K562 (cell line): ENCODE measurements around the gene CSF1. TPM values are rescaled to one million over a fixed set of nuclear protein-coding genes. Genes with fewer than 3 reads are reported as not detected.

Experiments used
- ATAC-seq: fragments of 200-7000 bp; cut with Tn5 transposase; 3 replicates; pipeline ENCODE4 v1.9.1; 2020; ENCODE audit warnings: moderate library complexity
- BruUV-seq: library from RNA; stranded (reverse); fragments of 400-500 nt; replicated peaks from 2 replicates; lab custom pipeline; 2021; lab: Mats Ljungman, UMichigan
- CTCF ChIA-PET: fragments of 300-600 bp; formaldehyde crosslinking; extraction: SDS; loops from one replicate; lab custom pipeline; 2021; ENCODE audit warnings: low intra/inter-chr PET ratio; lab: Yijun Ruan, JAX
- POLR2A ChIA-PET: fragments of 300-600, 350-650 bp; sonication (Branson Sonifier 250); formaldehyde crosslinking; extraction: SDS; loops from one replicate; lab custom pipeline; 2021; ENCODE audit warnings: antibody characterized with exemption, inconsistent platforms; lab: Yijun Ruan, JAX
- DNase-seq, 4 experiments: peaks; one replicate each; pipeline versions ENCODE4 v3.0.0 to v3.0.0-alpha.2; 2011 to 2018; ENCODE audit warnings: low spot score in 3 of 4, mixed read lengths in 3 of 4; ENCODE audit errors: extremely low read depth in 1 of 4
- FAIRE-seq: peaks from 2 replicates; lab custom pipeline; 2011; peaks lifted over from hg19 to GRCh38; lab: Jason Lieb, UNC
- H2AFZ ChIP-seq: 2 replicates; pipeline ENCODE4 v1.6.0; 2011; ENCODE audit warnings: low read depth, low read length, control low read depth, inconsistent platforms
- H3K27ac ChIP-seq: fragments of 200-600 bp; 3 replicates; pipeline ENCODE4 v1.8.0; 2011; ENCODE audit warnings: low read depth, mild to moderate bottlenecking, control low read depth, inconsistent platforms, low read length, moderate library complexity, mixed read lengths; ENCODE audit errors: extremely low read depth
- H3K27me3 ChIP-seq, 2 experiments: fragments of 300-600 bp in 1 of 2; 2 replicates in 1 of 2; 3 replicates in 1 of 2; pipeline versions ENCODE4 v1.6.0 to v1.8.0; 2011; ENCODE audit warnings: inconsistent platforms in 2 of 2, low read length in 2 of 2, mild to moderate bottlenecking in 1 of 2, mixed read lengths in 1 of 2, moderate library complexity in 1 of 2; ENCODE audit not compliant: control insufficient read depth in 2 of 2, insufficient read depth in 2 of 2
- H3K36me3 ChIP-seq: fragments of 300-600 bp; 3 replicates; pipeline ENCODE4 v1.8.0; 2011; ENCODE audit warnings: mild to moderate bottlenecking, low read length, inconsistent platforms; ENCODE audit not compliant: control insufficient read depth, insufficient read depth
- H3K4me1 ChIP-seq, 2 experiments: fragments of 200-600 bp in 1 of 2; replicated peaks in 1 of 2; 2 replicates in 1 of 2; 3 replicates in 1 of 2; pipeline versions ENCODE4 v1.5.1 to v1.8.0; 2011; ENCODE audit warnings: inconsistent platforms in 2 of 2, low read length in 2 of 2, mild to moderate bottlenecking in 1 of 2, mixed read lengths in 1 of 2, moderate library complexity in 1 of 2; ENCODE audit not compliant: control insufficient read depth in 2 of 2, insufficient read depth in 2 of 2
- H3K4me2 ChIP-seq: 2 replicates; pipeline ENCODE4 v1.6.1; 2011; ENCODE audit warnings: low read length, control low read depth, inconsistent platforms, mixed read lengths; ENCODE audit not compliant: insufficient read depth
- H3K4me3 ChIP-seq: fragments of 200-600 bp; sonication (generic), shearing (Covaris generic); 2 replicates; pipeline ENCODE4 v1.5.1; 2016; ENCODE audit warnings: control low read depth, inconsistent platforms
- H3K79me2 ChIP-seq: fragments of 200-600 bp; 3 replicates; pipeline ENCODE4 v1.8.0; 2011; ENCODE audit warnings: low read length, inconsistent platforms; ENCODE audit not compliant: control insufficient read depth, insufficient read depth
- H3K9ac ChIP-seq, 2 experiments: 2 replicates each; pipeline versions ENCODE4 v1.6.0 to v1.6.1; 2011; ENCODE audit warnings: low read depth in 2 of 2, low read length in 2 of 2, control low read depth in 1 of 2, inconsistent platforms in 1 of 2, mild to moderate bottlenecking in 1 of 2, mixed read lengths in 1 of 2; ENCODE audit not compliant: insufficient read depth in 1 of 2
- H3K9me1 ChIP-seq: one replicate; pipeline ENCODE4 v1.6.0; 2011; ENCODE audit warnings: inconsistent platforms, mild to moderate bottlenecking, low read length, moderate library complexity; ENCODE audit not compliant: control insufficient read depth, insufficient read depth
- H3K9me3 ChIP-seq: replicated peaks from 2 replicates; pipeline ENCODE4 v1.5.1; 2011; ENCODE audit warnings: low read depth, low read length, inconsistent platforms; ENCODE audit not compliant: control insufficient read depth, insufficient read depth
- H4K20me1 ChIP-seq: replicated peaks from 2 replicates; pipeline ENCODE4 v1.6.1; 2011; ENCODE audit warnings: low read length, inconsistent platforms, mixed read lengths; ENCODE audit not compliant: control insufficient read depth, insufficient read depth
- CBX3 ChIP-seq, 2 experiments: IDR thresholded peaks; 1 replicate in 1 of 2; 2 replicates in 1 of 2; pipeline ENCODE4 v1.6.1; 2012; ENCODE audit warnings: inconsistent platforms in 2 of 2, low read length in 2 of 2, borderline replicate concordance in 1 of 2, control low read depth in 1 of 2
- EP400 ChIP-seq: fragments of 450-650 bp; IDR thresholded peaks from 2 replicates; pipeline ENCODE4 v1.6.1; 2017; ENCODE audit warnings: antibody characterized with exemption, mild to moderate bottlenecking, moderate library complexity
- HDAC6 ChIP-seq: IDR thresholded peaks from 2 replicates; pipeline ENCODE4 v1.6.1; 2012; ENCODE audit warnings: low read depth, mild to moderate bottlenecking, control low read depth, inconsistent platforms, low read length, moderate library complexity
- HMBOX1 ChIP-seq: sonication (generic); IDR thresholded peaks from 2 replicates; pipeline ENCODE4 v1.6.1; 2016
- KDM1A ChIP-seq, 2 experiments: fragments of 450-650 bp; IDR thresholded peaks; 2 replicates each; pipeline ENCODE4 v1.6.1; 2016; ENCODE audit warnings: mild to moderate bottlenecking in 2 of 2
- MAFG ChIP-seq: fragments of 450-650 bp; conservative IDR thresholded peaks from 2 replicates; pipeline ENCODE4 v1.6.1; 2016; ENCODE audit warnings: missing genetic modification characterization, missing compliant biosample characterization
- NCOA2 ChIP-seq, 2 experiments: fragments of 450-650 bp; IDR thresholded peaks; 2 replicates each; pipeline ENCODE4 v1.6.1; 2018; ENCODE audit warnings: mild to moderate bottlenecking in 2 of 2, moderate library complexity in 1 of 2; ENCODE audit not compliant: partially characterized antibody in 2 of 2
- NFYB ChIP-seq: IDR thresholded peaks from 2 replicates; pipeline ENCODE4 v1.6.1; 2011; ENCODE audit warnings: mild to moderate bottlenecking, moderate library complexity; ENCODE audit not compliant: insufficient read length; ENCODE audit errors: extremely low read depth
- PCBP1 ChIP-seq: fragments of 200-400 bp; formaldehyde crosslinking; IDR thresholded peaks from 2 replicates; pipeline ENCODE4 v1.6.1; 2018; ENCODE audit warnings: mild to moderate bottlenecking, low read depth, low read length; ENCODE audit not compliant: poor library complexity, severe bottlenecking
- PURB ChIP-seq: sonication (generic); formaldehyde crosslinking; IDR thresholded peaks from 2 replicates; pipeline ENCODE4 v1.9.0; 2021; ENCODE audit warnings: low read depth, mild to moderate bottlenecking, missing genetic modification reagents
- TFAM ChIP-seq: fragments of 250-450 bp; sonication (Bioruptor Pico); conservative IDR thresholded peaks from 2 replicates; pipeline ENCODE4 v1.5.0; 2021; ENCODE audit warnings: mild to moderate bottlenecking, moderate library complexity
- TRIM24 ChIP-seq, 2 experiments: fragments of 450-650 bp; IDR thresholded peaks; 2 replicates each; pipeline ENCODE4 v1.6.1; 2016
- TRIM28 ChIP-seq: fragments of 450-650 bp; IDR thresholded peaks from 2 replicates; pipeline ENCODE4 v1.6.1; 2017
- ZNF134 ChIP-seq: fragments of 250-450 bp; sonication (Bioruptor Pico); conservative IDR thresholded peaks from 2 replicates; pipeline ENCODE4 v1.4.0; 2020
- ZNF253 ChIP-seq: fragments of 250-450 bp; sonication (Bioruptor Pico); conservative IDR thresholded peaks from 2 replicates; pipeline ENCODE4 v1.6.1; 2021; ENCODE audit warnings: mild to moderate bottlenecking
- ZNF316 ChIP-seq: fragments of 450-650 bp; IDR thresholded peaks from 2 replicates; pipeline ENCODE4 v1.6.1; 2016
- ZZZ3 ChIP-seq: fragments of 450-650 bp; IDR thresholded peaks from 2 replicates; pipeline ENCODE4 v1.6.1; 2016; ENCODE audit warnings: antibody characterized with exemption, mild to moderate bottlenecking, moderate library complexity
- WGBS: fragments of 100-300 bp; shearing (Covaris generic); methylation state at CpG from one replicate; pipeline ENCODE4 v1.1.6; 2016; ENCODE audit warnings: low coverage, mixed read lengths; ENCODE audit not compliant: insufficient coverage; ENCODE audit errors: missing lambda C conversion rate; 5-methylcytosine and 5-hydroxymethylcytosine counted together
- in situ Hi-C: fragments of 300-500 bp; cut with MboI; formaldehyde crosslinking; loops from 4 replicates; pipeline ENCODE4 v1.15.0; 2018; ENCODE audit warnings: inconsistent platforms, mixed read lengths
- intact Hi-C: fragments of 100-400 bp; cut with micrococcal nuclease; formaldehyde crosslinking; loops from 2 replicates; pipeline ENCODE4 v1.14.2; 2022
- polyA plus RNA-seq, 8 experiments: library from polyadenylated mRNA; depleted of rRNA in 4 of 8; stranded (reverse) in 5 of 8; unstranded in 3 of 8; fragments of >200 nt; fragmentation: Nextera tagmentation in 2 of 8; fragmentation: Illumina TruSeq in 1 of 8; extraction: Ambion mirVana in 2 of 8; extraction: Trizol in 1 of 8; gene quantifications; 2 replicates each; pipeline versions ENCODE4 v1.2.1 to v1.2.3, GENCODE V29; 2011 to 2014; ENCODE audit warnings: inconsistent platforms in 1 of 8, missing spikeins in 1 of 8
- total RNA-seq, 7 experiments: library from RNA; depleted of rRNA in 6 of 7; stranded (reverse); fragments of >200 nt in 6 of 7; fragmentation: Illumina TruSeq in 2 of 7; extraction: Trizol in 2 of 7; gene quantifications; 2 replicates each; pipeline versions ENCODE4 v1.2.1 to v1.2.3, GENCODE V29; 2011 to 2021; ENCODE audit warnings: low replicate concordance in 1 of 7

CSF1 gene
- total and polyA plus RNA-seq, 9 of the 15 experiments (the other 6 are each of a cell fraction or from before 2014, with no cell fraction given): 0.18 to 11.8 (median 2.8) TPM

GRCh38 chr1:109926662-109927300, 16.1 kb downstream of the CSF1 start:
- DNase-seq (no peak), FAIRE-seq (no peak), ATAC-seq (no peak)
- H3K4me3 ChIP-seq: no peak overlapping the region
- H2AFZ ChIP-seq: no peak overlapping the region
- H4K20me1 ChIP-seq: no peaks in the 10 kb centered on the region
- no peaks in the 10 kb centered on the region for H3K9me1 ChIP-seq
- H3K9ac ChIP-seq: no peak overlapping the region
- POLR2A ChIA-PET: interaction anchor here (0.9 to 1.6 kb wide), 4 partner anchors 8 to 17 kb away, joined by 3 to 6 read pairs (median 3); no protein-coding TSS in a partner anchor
- intact Hi-C loops (no loop called here), in situ Hi-C loops (no loop called here)
- BruUV-seq: no TSS peak
- peaks cover 61% of the 10 kb centered on the region; the same call in 2 of the 3 replicates for H3K36me3 ChIP-seq
- peaks cover 15 to 46% of the 10 kb centered on the region in 2 experiments; a peak in 4 of 5 replicates for H3K4me1 ChIP-seq
- H3K9me3 ChIP-seq: peaks cover 3% of the 10 kb centered on the region; the same call in 1 of the 2 replicates
- no peaks in the 10 kb centered on the region for H3K79me2 ChIP-seq
- CTCF ChIA-PET: no interaction called here
- H3K27ac ChIP-seq: no peak overlapping the region
- 76% methylated on average over 2 of the region's 2 CpGs for WGBS
- no peaks in the 10 kb centered on the region for H3K27me3 ChIP-seq
- H3K4me2 ChIP-seq: no peak overlapping the region
- peak; percentile 95 for TF ChIP-seq HMBOX1
- peak in 1 of 2 experiments; percentile 78; a peak in 2 of 3 replicates for TF ChIP-seq CBX3 (IDR thresholded peaks at IDR 0.05; ENCODE audit: borderline replicate concordance in 1 of 2, low read length in 2 of 2)
- no peak for TF ChIP-seq HDAC6
- no peak for TF ChIP-seq PCBP1
- TF ChIP-seq ZZZ3: no peak
- no peak for TF ChIP-seq EP400
- TF ChIP-seq NCOA2 (IDR thresholded peaks at IDR 0.05; ENCODE audit: partially characterized antibody in 2 of 2): no peak
- TF ChIP-seq NFYB: no peak
- TF ChIP-seq ZNF316: peak; percentile 93
- no peak for TF ChIP-seq ZNF134 (CRISPR knock-in tag)
- TF ChIP-seq TRIM28: peak; percentile 88
- no peak for TF ChIP-seq ZNF253 (CRISPR knock-in tag)
- no peak for TF ChIP-seq MAFG (tag)
- no peak for TF ChIP-seq TFAM (CRISPR knock-in tag)
- TF ChIP-seq PURB (CRISPR knock-in tag): no peak
- TF ChIP-seq TRIM24 (IDR thresholded peaks at IDR 0.05): peak in 1 of 2 experiments; percentile 54; a peak in 2 of 4 replicates
- TF ChIP-seq KDM1A (IDR thresholded peaks at IDR 0.05): 0 out of 4 replicates have a peak, but pooled peaks of 1 of the 2 experiments have one; percentile 14
